HG03432 (cell line): ENCODE data around the gene TRPM3.
A peak's percentile ranks its signal among the peaks of the same experiment; 100 is the strongest.

ENCODE experiments used
- ATAC-seq: cut with Tn5 transposase; IDR thresholded peaks from one replicate; pipeline ENCODE4 v1.9.1; 2021; ENCODE audit warnings: mild to moderate bottlenecking, moderate library complexity; ENCODE audit not compliant: unreplicated experiment

TRPM3 gene

GRCh38 chr9:70498866-70499265 lies 622.6 kb downstream of the TRPM3 start:
- ATAC-seq = no peak

- no peak for ATAC-seq
These were observed 625.2 kb downstream of the TRPM3 start for GRCh38 chr9:70496244-70496643.

GRCh38 chr9:70495514-70495913 lies 625.9 kb downstream of the TRPM3 start:
- no peak for ATAC-seq

GRCh38 chr9:70494221-70494620 lies 627.2 kb downstream of the TRPM3 start:
- no peak for ATAC-seq

- ATAC-seq = no peak
These were observed 628.4 kb downstream of the TRPM3 start for GRCh38 chr9:70493029-70493428.

GRCh38 chr9:70492319-70492777 lies 629.1 kb downstream of the TRPM3 start:
- ATAC-seq = no peak

- ATAC-seq = no peak
These were observed 629.7 kb downstream of the TRPM3 start for GRCh38 chr9:70491426-70492318.

- ATAC-seq = no peak
These were observed 630.9 kb downstream of the TRPM3 start for GRCh38 chr9:70490478-70490877.

GRCh38 chr9:70488793-70489105 lies 632.7 kb downstream of the TRPM3 start:
- ATAC-seq = no peak

GRCh38 chr9:70488098-70488792 lies 633.2 kb downstream of the TRPM3 start:
- ATAC-seq = no peak

- no peak for ATAC-seq
These were observed 635.3 kb downstream of the TRPM3 start for GRCh38 chr9:70486127-70486526.

- ATAC-seq = no peak
These were observed 636.1 kb downstream of the TRPM3 start for GRCh38 chr9:70485273-70485858.

- peak; percentile 72 for ATAC-seq
These were observed 636.9 kb downstream of the TRPM3 start for GRCh38 chr9:70484232-70485130.

GRCh38 chr9:70481471-70481870 lies 640.0 kb downstream of the TRPM3 start:
- no peak for ATAC-seq

GRCh38 chr9:70480405-70480980 lies 640.9 kb downstream of the TRPM3 start:
- no peak for ATAC-seq

GRCh38 chr9:70479880-70480291 lies 641.5 kb downstream of the TRPM3 start:
- ATAC-seq = no peak
